AG09309 (cell line): ENCODE measurements around the gene CDK14.

Experiments
- DNase-seq: peaks from one replicate; pipeline ENCODE4 v3.0.0-alpha.2; 2010; ENCODE audit warnings: low read depth
- H3K4me3 ChIP-seq: 2 replicates; pipeline ENCODE4 v1.5.1; 2011; ENCODE audit warnings: mild to moderate bottlenecking, low read depth, low read length, moderate library complexity; ENCODE audit not compliant: control insufficient read depth
- CTCF ChIP-seq: IDR thresholded peaks from 2 replicates; pipeline ENCODE4 v1.5.1; 2011; ENCODE audit warnings: mild to moderate bottlenecking, low read depth, low read length, inconsistent platforms; ENCODE audit not compliant: insufficient read depth, control insufficient read depth; ENCODE audit errors: missing control alignments

The CDK14 gene

GRCh38 chr7:91007371-91007770, 411.2 kb downstream of the CDK14 start:
- H3K4me3 ChIP-seq, result no peak overlapping the region
- no peak for TF ChIP-seq CTCF
- DNase-seq, result no peak

- no peak for DNase-seq
- no peak overlapping the region for H3K4me3 ChIP-seq
- TF ChIP-seq CTCF, result no peak
Observed at GRCh38 chr7:91013078-91013477, 417.0 kb downstream of the CDK14 start.

GRCh38 chr7:91019686-91020385, 423.7 kb downstream of the CDK14 start:
- H3K4me3 ChIP-seq, result no peak overlapping the region
- DNase-seq, result no peak
- no peak for TF ChIP-seq CTCF

- TF ChIP-seq CTCF, result no peak
- no peak overlapping the region for H3K4me3 ChIP-seq
- DNase-seq, result no peak
Observed at GRCh38 chr7:91020636-91021385, 424.7 kb downstream of the CDK14 start.

- TF ChIP-seq CTCF, result no peak
- no peak overlapping the region for H3K4me3 ChIP-seq
- no peak for DNase-seq
Observed at GRCh38 chr7:91021956-91022355, 425.8 kb downstream of the CDK14 start.

GRCh38 chr7:91025906-91026390, 429.8 kb downstream of the CDK14 start:
- no peak overlapping the region for H3K4me3 ChIP-seq
- DNase-seq, result no peak
- TF ChIP-seq CTCF, result no peak
